ES-I3 (cell line): ENCODE results near the gene HOMER2.

Source experiments
- H3K36me3 ChIP-seq: 2 replicates; pipeline ENCODE4 v1.6.1; 2013; ENCODE audit warnings: mild to moderate bottlenecking, low read length, control low read depth, moderate library complexity; ENCODE audit not compliant: insufficient read depth
- H3K4me1 ChIP-seq: 2 replicates; pipeline ENCODE4 v1.6.1; 2013; ENCODE audit warnings: mild to moderate bottlenecking, control low read depth, low read length; ENCODE audit not compliant: insufficient read depth
- H3K9ac ChIP-seq: 2 replicates; pipeline ENCODE4 v1.6.1; 2013; ENCODE audit warnings: low read depth, mild to moderate bottlenecking, low read length, moderate library complexity
- H3K9me3 ChIP-seq: 2 replicates; pipeline ENCODE4 v1.6.1; 2013; ENCODE audit warnings: mild to moderate bottlenecking, low read length, moderate library complexity; ENCODE audit not compliant: control insufficient read depth, insufficient read depth

Gene HOMER2

GRCh38 chr15:82858932-82859331 lies 93.6 kb downstream of the HOMER2 start:
- no peak overlapping the region for H3K9ac ChIP-seq
- no peaks in the 10 kb centered on the region for H3K36me3 ChIP-seq
- no peaks in the 10 kb centered on the region for H3K9me3 ChIP-seq
- no peaks in the 10 kb centered on the region for H3K4me1 ChIP-seq

DNA sequence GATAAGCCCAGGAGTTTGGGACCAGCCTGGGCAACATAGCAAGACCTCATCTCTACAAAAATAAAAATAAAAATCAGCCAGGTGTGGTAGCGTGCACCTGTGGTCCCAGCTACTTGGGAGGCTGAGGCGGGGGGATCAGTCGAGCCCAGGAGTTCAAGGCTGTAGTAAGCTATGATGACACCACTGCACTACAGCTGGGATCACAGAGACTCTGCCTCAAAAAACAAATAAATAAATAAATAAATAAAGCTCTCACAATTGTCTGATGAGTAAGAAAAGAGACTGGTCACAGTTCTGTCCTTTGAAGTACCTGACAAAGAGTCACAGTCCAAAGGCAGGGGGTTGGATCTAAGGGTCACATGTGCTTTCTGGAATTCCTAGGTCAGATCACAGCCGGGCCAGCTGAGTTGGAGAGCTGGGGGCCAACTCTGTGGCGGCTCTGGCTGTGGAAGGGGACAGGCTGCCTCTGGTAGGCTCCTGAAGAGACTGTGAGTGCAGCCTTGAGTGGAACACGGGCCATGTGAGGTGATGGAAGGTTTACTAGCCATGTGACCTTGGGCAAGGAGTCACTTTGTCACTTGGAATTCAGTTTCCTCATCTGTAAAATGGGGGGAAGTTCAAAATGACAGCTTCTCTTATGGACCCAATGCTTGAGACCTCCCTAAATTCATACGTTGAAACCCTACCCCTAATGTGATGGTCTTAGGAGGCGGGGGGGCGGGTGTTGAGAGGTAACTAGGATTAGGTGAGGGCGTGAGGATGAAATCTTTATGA lies 95.9 kb downstream of the HOMER2 start:
- Histone ChIP-seq H3K9ac (no peak overlapping the region), H3K36me3 (no peaks in the 10 kb centered on the region), H3K4me1 (no peaks in the 10 kb centered on the region)

DNA sequence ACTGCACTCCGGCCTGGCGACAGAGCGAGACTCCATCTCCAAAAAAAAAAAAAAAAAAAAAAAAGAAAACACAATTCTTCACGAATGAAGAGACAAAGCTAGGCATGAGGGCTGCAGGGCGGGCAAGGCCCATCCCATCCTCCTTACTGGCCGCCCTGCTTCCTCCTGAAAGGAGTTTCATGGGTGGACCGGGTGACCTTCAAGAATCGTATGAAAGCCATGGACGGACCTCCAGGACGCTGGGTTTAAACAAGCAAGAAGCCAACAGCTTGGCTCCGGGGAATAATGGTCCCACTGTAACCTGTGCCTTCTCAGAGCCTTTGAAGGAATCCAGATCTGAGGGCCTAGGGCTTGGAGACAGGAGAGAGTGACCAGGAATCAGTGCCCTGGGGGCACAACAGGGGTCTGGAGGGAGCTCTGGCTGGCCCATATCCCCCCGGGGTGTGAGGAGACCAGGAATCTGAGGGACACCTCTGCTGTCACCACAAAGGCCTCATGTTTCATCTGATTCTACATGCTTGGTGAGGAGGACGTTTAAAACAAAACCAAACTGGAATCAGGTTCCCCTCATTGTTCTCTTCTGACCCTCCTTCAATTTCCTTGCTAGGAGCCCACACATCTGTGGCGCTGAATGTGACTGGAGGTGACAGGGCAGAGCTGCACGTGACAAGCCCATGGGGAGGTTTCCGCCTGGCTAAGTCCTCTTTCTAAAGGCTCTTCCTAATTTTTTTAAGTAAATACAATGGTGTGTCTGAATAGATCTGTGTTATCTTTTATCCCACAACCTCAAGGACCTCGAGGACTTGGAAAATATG lies 97.0 kb downstream of the HOMER2 start:
- Histone ChIP-seq H3K36me3 (no peaks in the 10 kb centered on the region), H3K4me1 (no peaks in the 10 kb centered on the region), H3K9ac (no peak overlapping the region), H3K9me3 (no peaks in the 10 kb centered on the region)

More for the DNA sequence above, 95.9 kb downstream of the HOMER2 start:
- H3K9me3 ChIP-seq, result no peaks in the 10 kb centered on the region

- no peak overlapping the region for H3K9ac ChIP-seq
- no peaks in the 10 kb centered on the region for H3K36me3 ChIP-seq
- H3K9me3 ChIP-seq, result no peaks in the 10 kb centered on the region
- H3K4me1 ChIP-seq, result peaks cover 5% of the 10 kb centered on the region
Observed at GRCh38 chr15:82854554-82854953, 98.0 kb downstream of the HOMER2 start.

GRCh38 chr15:82852941-82853561 lies 99.5 kb downstream of the HOMER2 start:
- Histone ChIP-seq H3K9me3 (no peaks in the 10 kb centered on the region), H3K36me3 (no peaks in the 10 kb centered on the region), H3K9ac (no peak overlapping the region), H3K4me1 (peaks cover 5% of the 10 kb centered on the region)

- Histone ChIP-seq H3K36me3 (no peaks in the 10 kb centered on the region), H3K9me3 (no peaks in the 10 kb centered on the region), H3K4me1 (peaks cover 5% of the 10 kb centered on the region), H3K9ac (no peak overlapping the region)
Observed at GRCh38 chr15:82851981-82852511, 100.5 kb downstream of the HOMER2 start.

- no peak overlapping the region for H3K9ac ChIP-seq
Observed at GRCh38 chr15:82851306-82851850, 101.1 kb downstream of the HOMER2 start.

DNA sequence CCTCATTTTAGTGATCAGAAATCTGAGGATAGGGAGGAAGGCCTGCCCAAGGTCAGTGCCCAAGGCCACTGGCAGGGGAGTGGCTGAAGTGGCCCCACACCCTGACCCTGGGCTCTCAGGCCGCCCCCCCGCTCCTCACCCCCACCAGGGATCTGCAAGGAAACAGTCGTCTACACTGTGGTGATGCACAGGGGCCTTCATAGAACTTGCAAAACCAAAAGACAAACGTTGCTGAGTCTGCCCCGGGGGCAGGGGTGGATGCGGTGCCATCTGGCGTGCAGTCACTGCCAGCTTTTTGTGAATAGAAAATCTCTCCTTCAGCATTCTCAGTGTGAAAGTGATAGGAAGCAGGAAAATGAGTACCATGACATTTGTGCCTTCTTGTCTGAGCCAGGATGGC lies 101.8 kb downstream of the HOMER2 start:
- no peaks in the 10 kb centered on the region for H3K36me3 ChIP-seq
- H3K4me1 ChIP-seq, result peaks cover 5% of the 10 kb centered on the region
- no peaks in the 10 kb centered on the region for H3K9me3 ChIP-seq
- H3K9ac ChIP-seq, result no peak overlapping the region

More at GRCh38 chr15:82851306-82851850, 101.1 kb downstream of the HOMER2 start:
- no peaks in the 10 kb centered on the region for H3K9me3 ChIP-seq
- H3K36me3 ChIP-seq, result no peaks in the 10 kb centered on the region
- peaks cover 5% of the 10 kb centered on the region for H3K4me1 ChIP-seq

DNA sequence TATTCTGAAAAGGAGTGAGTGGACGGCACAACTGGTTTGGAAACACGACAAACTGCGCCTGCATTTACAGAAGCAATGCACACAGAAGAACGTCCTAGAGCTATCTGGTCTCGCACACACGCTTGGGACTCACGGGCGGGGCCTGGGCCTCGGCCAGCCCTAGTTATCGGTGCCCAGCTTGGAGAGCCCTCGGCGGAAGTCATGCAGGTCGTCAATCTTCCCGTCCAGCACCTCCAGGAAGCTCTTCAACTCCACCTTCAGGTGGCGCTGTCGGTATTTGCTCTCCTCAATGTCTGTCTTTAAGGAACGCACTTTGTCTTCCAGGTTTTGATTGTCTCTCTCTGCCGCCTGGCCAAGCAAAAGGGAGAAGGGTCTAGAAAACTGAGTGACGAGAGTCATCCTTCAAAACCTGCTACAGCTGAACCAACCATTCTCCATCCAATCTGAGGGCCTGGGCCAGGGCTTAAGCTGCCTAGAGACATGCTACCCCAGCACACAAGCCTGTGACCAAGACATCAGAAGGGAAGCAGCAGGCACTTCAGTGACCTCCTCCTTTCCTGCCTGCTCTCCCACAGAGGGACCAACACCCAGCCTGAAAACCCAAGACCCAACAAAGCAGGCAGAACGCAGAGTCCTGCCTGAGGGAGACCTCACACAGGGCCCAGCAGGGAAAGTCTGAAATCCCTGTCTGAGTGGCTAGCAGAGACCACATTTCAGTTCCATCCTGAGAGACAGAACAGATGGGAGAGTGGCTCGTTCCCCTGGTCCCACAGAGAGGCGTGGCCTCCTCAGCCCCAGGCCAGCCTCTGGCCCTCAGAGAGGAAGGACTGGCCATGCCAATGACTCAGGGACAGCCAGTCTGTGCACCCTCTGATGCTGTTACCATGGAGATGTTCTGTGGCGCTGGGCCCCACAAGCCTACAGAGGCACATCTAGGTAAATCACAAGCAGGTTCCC lies 102.7 kb downstream of the HOMER2 start:
- Histone ChIP-seq H3K9me3 (no peaks in the 10 kb centered on the region), H3K36me3 (no peaks in the 10 kb centered on the region), H3K4me1 (peaks cover 5% of the 10 kb centered on the region), H3K9ac (no peak overlapping the region)

GRCh38 chr15:82848241-82848993 lies 104.1 kb downstream of the HOMER2 start:
- Histone ChIP-seq H3K36me3 (no peaks in the 10 kb centered on the region), H3K9me3 (no peaks in the 10 kb centered on the region), H3K4me1 (peaks cover 5% of the 10 kb centered on the region), H3K9ac (no peak overlapping the region)

GRCh38 chr15:82847703-82848102 lies 104.8 kb downstream of the HOMER2 start:
- no peaks in the 10 kb centered on the region for H3K36me3 ChIP-seq
- H3K9ac ChIP-seq, result no peak overlapping the region
- H3K4me1 ChIP-seq, result peaks cover 5% of the 10 kb centered on the region
- H3K9me3 ChIP-seq, result no peaks in the 10 kb centered on the region

DNA sequence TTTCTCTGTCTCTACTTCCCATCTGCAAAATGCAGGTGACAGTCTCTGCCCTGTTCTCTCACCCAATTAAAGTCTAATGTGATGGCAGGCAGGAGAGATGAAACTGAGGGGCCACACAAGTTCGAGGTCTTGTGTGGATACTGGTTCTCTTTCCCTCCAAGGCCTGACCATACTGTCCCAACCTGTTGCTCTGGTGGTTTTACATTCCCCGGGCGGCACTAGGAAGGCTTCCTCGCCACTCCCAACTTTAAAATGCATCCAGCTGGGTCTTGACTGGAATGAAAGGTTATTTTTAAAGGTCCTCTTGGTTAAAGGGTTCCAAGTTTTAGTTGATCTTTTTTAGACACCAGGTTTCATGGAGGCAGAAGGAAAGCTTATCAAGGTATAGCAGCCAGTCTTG lies 105.9 kb downstream of the HOMER2 start:
- no peaks in the 10 kb centered on the region for H3K36me3 ChIP-seq
- no peaks in the 10 kb centered on the region for H3K9me3 ChIP-seq
- H3K4me1 ChIP-seq, result peaks cover 5% of the 10 kb centered on the region

GRCh38 chr15:82845686-82846085 lies 106.8 kb downstream of the HOMER2 start:
- Histone ChIP-seq H3K9me3 (no peaks in the 10 kb centered on the region), H3K36me3 (no peaks in the 10 kb centered on the region), H3K4me1 (peaks cover 5% of the 10 kb centered on the region), H3K9ac (no peak overlapping the region)

More for the DNA sequence above, 105.9 kb downstream of the HOMER2 start:
- H3K9ac ChIP-seq, result no peak overlapping the region
